ENCODE measurements around the gene UTS2R.

UTS2R gene

GRCh38 chr17:82371333-82372248, at the start of gene UTS2R:
TSS of gene UTS2R (plus strand) at chr17:82371765. CDS start at chr17:82374325, 2,560 bp downstream.
- DNase-seq (ENCODE audit: low read depth), result no peak

DNA sequence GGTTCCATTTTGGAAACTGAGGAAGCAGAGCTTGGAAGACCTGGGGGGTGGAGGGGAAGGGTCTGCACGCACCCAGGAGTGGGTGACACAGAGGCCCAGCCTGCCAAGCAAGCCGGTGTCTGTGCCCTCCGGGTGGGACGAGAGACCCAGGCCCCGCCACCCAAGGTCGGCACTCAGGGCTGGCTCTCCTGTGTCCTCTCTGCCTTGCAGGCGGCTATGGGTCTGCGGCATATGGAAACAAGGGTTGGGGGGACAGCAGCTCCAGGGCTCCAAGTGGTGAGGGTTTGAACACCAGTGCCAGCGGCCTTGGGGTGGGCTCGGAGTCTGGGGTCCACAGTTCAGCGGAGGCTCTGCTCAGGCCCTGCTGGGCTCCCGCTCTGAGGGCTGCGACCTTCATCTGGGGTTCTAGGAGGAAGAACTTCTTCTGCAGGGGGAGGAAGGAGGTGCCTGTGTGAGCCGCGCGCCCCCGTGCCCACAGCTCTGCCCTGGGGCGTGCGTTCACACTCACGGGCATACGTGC, 49.6 kb upstream of the UTS2R start:
- no peak for DNase-seq (ENCODE audit: low read depth)

- no peak for DNase-seq (ENCODE audit: low read depth)
Measured at GRCh38 chr17:82322526-82323453, 48.8 kb upstream of the UTS2R start.

- DNase-seq (ENCODE audit: low read depth), result no peak
Measured at GRCh38 chr17:82323514-82324234, 47.9 kb upstream of the UTS2R start.

DNA sequence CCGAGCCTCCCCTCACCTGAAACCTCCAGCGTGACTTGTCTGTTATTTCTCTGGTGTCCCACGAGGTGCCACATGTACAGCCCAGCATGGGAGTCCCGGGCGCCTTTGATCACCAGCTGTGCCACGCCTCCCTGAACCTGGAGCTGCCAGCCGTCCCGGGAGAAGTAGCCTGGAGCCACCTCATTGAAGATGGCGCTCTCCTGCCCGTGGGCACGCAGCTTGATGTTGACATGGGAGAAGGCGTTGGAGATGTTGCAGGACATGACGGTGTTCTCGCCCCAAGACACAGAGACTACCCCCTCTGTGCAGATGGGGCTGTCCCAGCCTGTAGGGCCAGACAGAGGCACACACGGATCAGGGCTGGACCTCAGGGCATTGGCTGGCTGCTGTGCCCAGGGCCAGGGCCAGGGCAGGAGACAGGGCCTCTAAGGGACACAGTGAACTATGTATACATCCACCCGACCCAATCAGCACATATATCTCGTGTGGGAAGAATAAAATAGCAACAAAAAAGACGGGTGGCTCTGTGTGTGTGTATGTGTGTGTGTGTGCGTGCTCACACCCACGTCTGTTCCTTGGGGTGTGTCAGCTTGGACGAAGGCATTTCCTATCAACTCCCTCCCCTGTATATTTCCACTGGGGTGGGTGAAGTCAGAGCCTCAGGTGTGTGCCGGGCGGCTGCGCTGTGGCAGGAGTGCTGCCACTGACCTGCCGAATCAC, 46.8 kb upstream of the UTS2R start:
- DNase-seq (ENCODE audit: low read depth), result no peak

DNA sequence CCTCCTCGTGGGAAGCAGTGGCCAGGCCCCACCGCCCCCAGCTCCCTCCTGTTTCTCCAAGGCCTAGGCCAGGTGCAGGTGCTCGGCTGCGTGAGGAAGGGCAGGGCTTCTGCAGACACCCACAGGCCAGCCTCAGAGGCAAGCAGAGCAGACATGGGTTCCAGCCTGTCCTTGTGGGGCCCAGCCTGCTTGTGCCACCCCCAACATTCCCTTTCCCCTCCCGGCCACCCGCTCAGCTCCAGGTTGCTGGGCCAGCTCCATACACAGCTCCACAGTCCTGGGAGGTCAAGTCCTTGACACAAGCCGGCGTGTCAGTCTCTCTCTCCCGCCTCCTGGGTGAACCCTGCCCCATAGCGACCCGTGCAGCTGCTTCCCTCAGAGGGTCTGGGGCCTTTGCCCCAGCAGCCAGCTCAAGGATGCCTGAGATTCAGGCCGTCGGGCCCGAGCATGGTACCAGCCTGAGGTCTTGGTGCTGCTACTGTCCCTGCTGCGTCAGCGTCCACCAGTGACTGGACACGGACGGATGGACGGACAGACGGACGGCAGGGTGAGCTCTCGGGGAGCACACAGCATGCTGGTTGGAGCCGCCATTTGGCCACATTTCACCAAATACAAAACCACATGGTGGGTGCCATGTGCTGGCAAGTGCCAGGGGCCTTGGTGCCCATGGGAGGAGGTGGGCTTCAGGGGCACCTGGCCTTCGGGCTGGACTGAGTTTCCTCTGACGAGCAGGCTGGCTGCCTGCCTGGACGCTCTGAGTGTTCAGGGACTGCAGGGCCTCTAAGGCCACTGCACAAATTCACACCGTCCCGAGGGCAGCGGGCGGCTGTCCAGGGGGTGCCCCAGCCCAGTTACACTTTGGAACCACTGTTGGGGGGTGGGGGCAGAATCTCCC, 46.0 kb upstream of the UTS2R start:
- no peak for DNase-seq (ENCODE audit: low read depth)

DNA sequence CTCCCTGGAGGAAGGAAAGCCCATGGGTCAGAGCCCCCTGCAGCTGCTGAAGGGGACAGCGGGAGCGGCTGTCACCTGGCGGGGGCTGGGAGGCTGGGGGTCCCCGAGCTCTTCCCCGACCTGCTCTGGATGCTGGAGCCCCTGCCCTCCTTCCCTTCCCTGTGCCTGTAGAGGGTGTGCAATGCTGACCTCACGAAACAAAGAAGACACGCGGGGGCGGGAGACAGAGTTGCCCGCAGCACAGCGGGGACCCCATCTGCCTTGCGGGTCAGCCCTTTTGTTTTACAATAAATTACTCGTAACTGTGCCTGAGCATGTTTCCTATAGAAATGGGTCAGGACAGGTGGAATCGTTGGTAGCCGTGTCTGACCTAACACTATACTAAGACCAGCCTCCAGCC, 44.3 kb upstream of the UTS2R start:
- DNase-seq (ENCODE audit: low read depth), result no peak

GRCh38 chr17:82327757-82328140, 43.8 kb upstream of the UTS2R start:
- DNase-seq (ENCODE audit: low read depth), result no peak

DNA sequence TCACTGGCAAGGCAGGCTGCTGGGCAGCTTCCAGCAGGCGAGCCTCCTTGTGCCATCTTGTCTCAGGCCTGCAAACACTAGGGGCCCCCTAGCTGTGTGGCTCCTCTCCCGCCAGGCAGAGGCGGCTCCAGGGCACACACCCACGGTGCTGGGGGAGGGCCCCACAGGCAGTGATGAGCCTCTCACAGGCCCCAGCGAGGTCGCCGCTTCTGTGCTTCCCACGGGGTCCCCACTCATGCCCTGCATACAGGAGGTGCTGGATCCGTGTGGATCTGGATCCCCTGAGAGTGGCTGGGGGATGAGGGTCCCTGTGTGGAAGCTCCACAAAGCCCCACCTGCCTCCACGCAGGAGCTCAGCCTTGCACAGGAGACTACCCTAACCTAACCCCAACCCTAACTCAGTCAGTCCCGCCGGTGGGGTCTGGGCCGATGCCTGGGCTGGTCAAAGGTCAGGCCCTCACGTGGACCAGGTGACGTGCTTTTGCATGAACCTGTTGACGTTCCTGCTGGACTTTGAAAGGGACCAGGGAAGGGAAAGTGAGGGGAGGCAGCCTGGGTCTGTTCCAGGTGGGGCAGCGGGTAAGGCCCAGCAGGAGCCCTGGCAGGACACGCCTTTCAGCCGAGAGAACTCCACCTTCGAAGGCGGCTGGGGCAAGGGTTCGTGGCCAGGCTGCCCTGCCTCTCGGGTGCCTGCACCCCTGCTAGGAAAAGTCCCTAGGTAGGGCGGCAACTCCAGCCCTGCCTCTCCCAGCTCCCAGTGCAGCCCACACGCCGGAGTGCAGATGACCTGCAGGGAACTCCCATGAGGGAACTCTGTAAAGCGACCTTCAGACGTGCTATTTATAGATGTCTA, 43.2 kb upstream of the UTS2R start:
- DNase-seq (ENCODE audit: low read depth), result no peak

DNA sequence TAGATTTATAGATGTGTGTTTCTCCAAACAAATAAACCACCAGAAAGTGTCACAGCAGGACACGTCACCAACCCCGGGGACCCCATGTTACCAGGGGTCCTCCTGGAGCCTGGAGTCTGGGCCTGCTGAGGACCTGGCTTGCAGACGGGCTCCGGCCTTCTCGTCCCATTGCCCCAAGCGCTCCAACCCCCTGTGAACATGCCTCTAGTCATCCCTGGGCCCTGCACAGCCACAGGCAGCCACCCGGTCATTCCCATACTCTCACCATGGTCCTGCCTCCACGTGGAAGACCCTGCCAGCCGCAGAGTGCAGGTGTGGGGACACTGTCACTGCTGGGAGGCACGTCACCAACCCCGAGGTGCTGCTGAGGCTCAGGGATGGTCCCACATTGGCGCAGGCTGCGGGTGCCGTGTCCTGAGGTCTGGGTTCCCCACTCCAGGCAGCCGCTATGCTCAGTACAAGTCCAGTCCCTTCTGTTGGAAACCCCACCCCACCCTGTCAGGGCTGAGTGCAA, 42.5 kb upstream of the UTS2R start:
- no peak for DNase-seq (ENCODE audit: low read depth)

DNA sequence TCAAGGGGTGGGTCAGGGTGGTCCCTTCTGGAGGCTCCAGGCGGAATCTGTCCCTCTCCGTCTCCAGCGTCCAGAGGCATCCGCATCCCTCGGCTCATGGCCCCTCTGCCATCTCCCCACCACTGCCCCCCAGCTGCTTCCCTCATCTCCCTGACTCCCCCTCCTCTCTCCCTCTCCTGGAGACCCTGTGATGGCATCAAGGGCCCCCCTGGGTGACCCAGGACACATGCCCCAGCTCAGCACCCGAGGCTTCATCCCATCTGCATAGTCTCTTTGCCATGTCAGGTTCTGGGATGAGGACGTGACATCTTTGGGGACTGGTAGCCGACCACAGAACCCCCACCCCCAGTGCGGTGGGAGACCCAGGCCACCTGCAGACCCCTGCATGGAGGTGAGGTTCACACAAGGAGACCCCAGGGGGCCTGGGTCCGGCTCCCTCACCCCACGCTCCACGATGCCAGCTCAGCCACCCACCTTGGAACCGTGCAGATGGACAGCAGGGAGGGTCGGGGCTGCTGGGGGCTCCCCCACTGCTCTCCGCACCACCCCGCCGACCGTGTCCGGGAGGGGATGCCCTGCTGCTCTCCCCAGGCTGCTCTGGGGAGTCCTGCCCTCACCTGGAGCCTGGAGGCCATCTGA, 41.8 kb upstream of the UTS2R start:
- DNase-seq (ENCODE audit: low read depth), result no peak

GRCh38 chr17:82330322-82331239, 41.0 kb upstream of the UTS2R start:
- DNase-seq (ENCODE audit: low read depth), result no peak

DNA sequence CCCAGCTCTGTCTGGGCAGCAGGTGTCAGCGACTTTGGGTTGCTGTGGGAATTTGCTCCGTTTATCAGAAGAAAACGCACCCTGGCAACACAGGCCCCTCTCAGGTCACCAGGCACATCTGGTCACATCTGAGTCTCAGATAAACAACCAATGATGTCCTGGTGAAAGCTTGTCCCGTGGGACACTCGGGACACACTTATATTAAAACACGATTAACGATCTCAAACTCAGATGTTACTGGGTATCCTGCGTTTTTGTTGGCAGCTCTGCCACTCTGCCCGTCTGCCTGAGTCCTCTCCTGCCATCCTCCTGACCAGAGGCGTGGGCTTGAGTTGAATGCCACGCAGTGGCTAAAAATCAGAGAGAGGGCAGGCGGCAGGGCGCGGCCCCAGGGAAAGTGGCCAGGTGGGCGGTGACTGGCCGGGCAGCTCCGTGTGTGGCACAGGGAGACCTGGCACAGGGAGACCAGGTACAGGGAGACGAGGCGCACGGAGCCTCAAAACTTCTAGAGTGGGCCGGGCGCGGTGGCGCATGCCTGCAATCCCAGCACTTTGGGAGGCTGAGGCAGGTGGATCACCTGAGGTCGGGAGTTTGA, 40.1 kb upstream of the UTS2R start:
- DNase-seq (ENCODE audit: low read depth), result no peak

GRCh38 chr17:82332669-82333278, 38.8 kb upstream of the UTS2R start:
- DNase-seq (ENCODE audit: low read depth), result no peak

GRCh38 chr17:82333279-82334171, 38.0 kb upstream of the UTS2R start, which contains the start of gene SECTM1:
TSS of gene SECTM1 (minus strand) at chr17:82333766. CDS start at chr17:82327240, 6,526 bp downstream.
- no peak for DNase-seq (ENCODE audit: low read depth)

All from activated T-cell treated with anti-CD3 and anti-CD28 coated beads for 24 hours (primary cell).